Type B pancreatic cell (in vitro differentiated cells): ENCODE measurements around the gene AP2A2. TPM values are rescaled to one million over a fixed set of nuclear protein-coding genes. Genes with fewer than 3 reads are reported as not detected.

Experiments
- DNase-seq: peaks from one replicate; pipeline ENCODE4 v3.0.0; 2021; ENCODE audit warnings: mixed read lengths; ENCODE audit not compliant: unreplicated experiment; ENCODE audit errors: extremely low spot score
- H3K27ac Mint-ChIP-seq: 2 replicates; pipeline ENCODE4 v1.8.0; 2021; ENCODE audit warnings: mild to moderate bottlenecking, mixed read lengths
- H3K27me3 Mint-ChIP-seq: 2 replicates; pipeline ENCODE4 v1.8.0; 2021; ENCODE audit warnings: mixed read lengths
- H3K36me3 Mint-ChIP-seq: 2 replicates; pipeline ENCODE4 v1.8.0; 2021; ENCODE audit warnings: mixed read lengths
- H3K4me1 Mint-ChIP-seq: one replicate; pipeline ENCODE4 v1.8.0; 2021; ENCODE audit warnings: mixed read lengths; ENCODE audit not compliant: unreplicated experiment
- H3K4me3 Mint-ChIP-seq: 2 replicates; pipeline ENCODE4 v1.8.0; 2021; ENCODE audit warnings: mild to moderate bottlenecking, mixed read lengths
- H3K9me3 Mint-ChIP-seq: 2 replicates; pipeline ENCODE4 v1.8.0; 2021; ENCODE audit warnings: mixed read lengths
- total RNA-seq: library from RNA; stranded (reverse); gene quantifications from 2 replicates; pipeline ENCODE4 v1.2.1, GENCODE V29; 2021; ENCODE audit warnings: low replicate concordance
- TF ChIP-seq, protein P1 (sequence below): fragments of 200-600 bp; sonication (generic); conservative IDR thresholded peaks from 2 replicates; pipeline ENCODE4 v1.5.0; 2021; ENCODE audit warnings: antibody characterized with exemption, mild to moderate bottlenecking

Gene AP2A2
- total RNA-seq, 1 donor from 2014 or later = 109 TPM

DNA sequence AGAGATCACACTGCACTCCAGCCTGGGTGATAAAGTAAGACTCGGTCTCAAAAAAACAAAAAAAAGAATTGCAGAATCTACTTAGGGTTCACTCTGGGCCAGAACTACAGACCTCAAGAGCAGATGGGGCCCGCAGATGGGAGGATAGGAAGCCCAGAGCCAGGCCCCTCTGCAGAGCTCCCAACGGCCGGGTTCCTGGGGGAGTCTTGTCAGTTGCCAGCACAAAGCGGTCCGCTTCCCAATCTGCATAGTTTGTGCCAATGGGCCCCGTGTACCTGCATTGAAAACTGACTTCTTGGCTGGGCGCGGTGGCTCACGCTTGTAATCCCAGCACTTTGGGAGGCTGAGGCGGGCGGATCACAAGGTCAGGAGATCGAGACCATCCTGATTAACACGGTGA lies 13.4 kb upstream of the AP2A2 start:
- H3K9me3 Mint-ChIP-seq = no peaks in the 10 kb centered on the region
- no peak for DNase-seq
- no peaks in the 10 kb centered on the region for H3K27me3 Mint-ChIP-seq
- peak overlapping the region; percentile 93 for H3K4me3 Mint-ChIP-seq
- TF ChIP-seq, protein P1, sequence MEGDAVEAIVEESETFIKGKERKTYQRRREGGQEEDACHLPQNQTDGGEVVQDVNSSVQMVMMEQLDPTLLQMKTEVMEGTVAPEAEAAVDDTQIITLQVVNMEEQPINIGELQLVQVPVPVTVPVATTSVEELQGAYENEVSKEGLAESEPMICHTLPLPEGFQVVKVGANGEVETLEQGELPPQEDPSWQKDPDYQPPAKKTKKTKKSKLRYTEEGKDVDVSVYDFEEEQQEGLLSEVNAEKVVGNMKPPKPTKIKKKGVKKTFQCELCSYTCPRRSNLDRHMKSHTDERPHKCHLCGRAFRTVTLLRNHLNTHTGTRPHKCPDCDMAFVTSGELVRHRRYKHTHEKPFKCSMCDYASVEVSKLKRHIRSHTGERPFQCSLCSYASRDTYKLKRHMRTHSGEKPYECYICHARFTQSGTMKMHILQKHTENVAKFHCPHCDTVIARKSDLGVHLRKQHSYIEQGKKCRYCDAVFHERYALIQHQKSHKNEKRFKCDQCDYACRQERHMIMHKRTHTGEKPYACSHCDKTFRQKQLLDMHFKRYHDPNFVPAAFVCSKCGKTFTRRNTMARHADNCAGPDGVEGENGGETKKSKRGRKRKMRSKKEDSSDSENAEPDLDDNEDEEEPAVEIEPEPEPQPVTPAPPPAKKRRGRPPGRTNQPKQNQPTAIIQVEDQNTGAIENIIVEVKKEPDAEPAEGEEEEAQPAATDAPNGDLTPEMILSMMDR = no peak
- H3K27ac Mint-ChIP-seq = peak overlapping the region; percentile 89
- H3K4me1 Mint-ChIP-seq = peaks cover 11% of the 10 kb centered on the region
- H3K36me3 Mint-ChIP-seq = no peaks in the 10 kb centered on the region

DNA sequence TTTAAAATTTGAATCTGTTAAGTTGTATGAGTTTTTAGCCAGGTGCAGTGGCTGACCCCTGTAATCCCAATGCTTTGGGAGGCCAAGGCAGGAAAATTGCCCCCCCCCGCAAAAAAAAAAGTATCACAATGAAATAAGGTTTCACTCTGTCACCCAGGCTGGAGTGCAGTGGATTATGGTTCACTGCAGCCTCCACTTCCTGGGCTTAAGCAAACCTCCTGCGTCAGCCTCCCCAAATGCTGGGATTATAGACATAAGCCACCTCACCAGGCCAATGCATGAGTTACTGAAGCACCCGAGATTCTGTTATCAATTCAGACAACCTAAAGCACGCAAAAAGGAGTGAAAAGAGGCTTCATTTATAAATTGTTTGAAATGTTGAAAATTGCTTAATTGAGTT lies 12.6 kb upstream of the AP2A2 start:
- Mint-ChIP-seq H3K4me3 (peak overlapping the region; percentile 14), H3K4me1 (peaks cover 15% of the 10 kb centered on the region), H3K36me3 (no peaks in the 10 kb centered on the region), H3K9me3 (no peaks in the 10 kb centered on the region), H3K27me3 (no peaks in the 10 kb centered on the region), H3K27ac (no peak overlapping the region)
- no peak for DNase-seq
- TF ChIP-seq, protein P1 = no peak

DNA sequence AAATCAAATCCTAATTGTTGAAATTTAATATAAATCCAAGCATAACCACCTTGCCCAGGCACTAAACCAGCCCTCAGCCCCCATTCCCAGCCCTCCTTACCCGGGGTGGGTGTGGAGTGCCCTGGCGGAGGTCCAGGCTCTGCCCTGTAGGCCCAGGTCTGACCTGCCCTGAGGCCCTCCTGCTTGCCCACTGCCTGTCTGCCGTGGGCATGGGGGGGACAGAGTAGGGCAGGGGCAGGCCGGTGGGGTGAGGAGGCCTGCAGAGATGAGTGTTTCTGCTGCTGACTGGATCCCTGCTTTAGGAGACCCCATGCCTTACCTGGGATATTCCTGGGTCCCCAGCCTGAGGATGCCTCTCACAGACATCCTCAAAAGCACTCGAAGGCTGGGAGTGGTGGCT lies 11.5 kb upstream of the AP2A2 start:
- Mint-ChIP-seq H3K36me3 (no peaks in the 10 kb centered on the region), H3K27ac (no peak overlapping the region), H3K4me3 (no peak overlapping the region), H3K4me1 (peaks cover 15% of the 10 kb centered on the region), H3K9me3 (no peaks in the 10 kb centered on the region), H3K27me3 (no peaks in the 10 kb centered on the region)
- no peak for DNase-seq
- TF ChIP-seq, protein P1 = no peak

DNA sequence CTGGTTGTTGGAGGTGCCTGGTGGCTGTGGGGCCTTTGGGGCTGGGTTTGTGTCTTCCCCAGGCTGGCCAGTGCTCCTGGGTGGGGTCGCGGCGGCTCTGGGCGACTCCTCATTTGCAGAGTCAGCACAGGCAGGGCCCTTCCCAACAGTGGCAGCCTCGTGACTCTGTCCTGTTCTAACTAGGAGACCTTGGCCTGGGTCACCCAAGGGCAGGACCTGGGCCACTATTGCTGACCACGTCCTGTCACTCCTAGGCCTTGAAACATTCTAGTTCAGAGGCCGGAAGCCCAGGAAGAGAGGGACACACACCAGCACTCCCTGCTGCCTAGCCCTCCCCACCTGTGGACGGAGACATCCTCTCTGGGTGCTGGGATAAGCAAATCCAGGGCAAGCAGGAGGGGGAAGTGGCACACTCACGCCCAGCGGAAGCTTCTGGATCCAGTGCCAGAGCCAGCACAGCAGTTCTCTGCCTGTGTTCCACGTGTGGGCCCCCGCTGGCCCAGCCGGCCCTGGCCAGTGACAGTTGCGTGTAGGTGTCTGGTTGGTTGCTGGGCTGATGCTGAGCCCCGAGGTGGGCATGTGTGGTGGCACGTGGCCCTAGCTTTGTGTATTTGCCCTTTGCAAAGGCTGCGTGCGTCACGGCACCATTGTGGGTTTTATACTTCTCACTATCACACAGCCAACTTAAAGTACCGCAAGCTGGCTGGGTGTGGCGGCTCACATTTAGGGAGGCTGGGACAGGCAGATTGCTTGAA lies 10.7 kb upstream of the AP2A2 start:
- Mint-ChIP-seq H3K27me3 (no peaks in the 10 kb centered on the region), H3K4me1 (peaks cover 12% of the 10 kb centered on the region), H3K9me3 (no peaks in the 10 kb centered on the region), H3K27ac (no peak overlapping the region), H3K36me3 (no peaks in the 10 kb centered on the region), H3K4me3 (no peak overlapping the region)
- TF ChIP-seq, protein P1 = no peak
- DNase-seq = no peak

DNA sequence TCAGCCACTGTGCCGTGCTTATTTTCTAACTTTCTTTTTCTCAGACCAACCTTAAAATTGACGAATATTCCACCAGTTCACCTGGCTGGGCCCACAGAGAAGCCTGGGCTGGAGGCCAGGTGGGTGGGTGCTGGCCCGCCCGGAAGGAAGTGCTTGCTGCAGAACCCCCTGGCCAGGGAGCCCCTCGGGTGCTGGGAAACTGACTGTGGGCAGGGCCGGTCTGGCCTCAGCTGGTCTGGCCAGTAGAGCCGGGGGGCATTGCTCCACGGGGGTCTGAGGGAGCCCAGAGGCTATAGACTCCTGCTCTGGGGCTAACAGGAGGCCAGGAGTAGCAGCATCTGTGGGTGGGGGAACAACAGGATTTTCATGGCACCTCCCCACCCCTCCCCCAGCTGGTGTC lies 8.2 kb upstream of the AP2A2 start:
- Mint-ChIP-seq H3K27ac (no peak overlapping the region), H3K9me3 (no peaks in the 10 kb centered on the region), H3K36me3 (no peaks in the 10 kb centered on the region), H3K4me3 (no peak overlapping the region), H3K27me3 (no peaks in the 10 kb centered on the region), H3K4me1 (peaks cover 11% of the 10 kb centered on the region)
- no peak for DNase-seq
- TF ChIP-seq, protein P1 = no peak
